NCI-H128 (cell line): Measurements from ENCODE around the gene WDR64.

Experiments used
- DNase-seq: peaks from one replicate; lab custom pipeline; 2025; ENCODE audit not compliant: unreplicated experiment; lab: John Stamatoyannopoulos, UW

The WDR64 gene

DNA sequence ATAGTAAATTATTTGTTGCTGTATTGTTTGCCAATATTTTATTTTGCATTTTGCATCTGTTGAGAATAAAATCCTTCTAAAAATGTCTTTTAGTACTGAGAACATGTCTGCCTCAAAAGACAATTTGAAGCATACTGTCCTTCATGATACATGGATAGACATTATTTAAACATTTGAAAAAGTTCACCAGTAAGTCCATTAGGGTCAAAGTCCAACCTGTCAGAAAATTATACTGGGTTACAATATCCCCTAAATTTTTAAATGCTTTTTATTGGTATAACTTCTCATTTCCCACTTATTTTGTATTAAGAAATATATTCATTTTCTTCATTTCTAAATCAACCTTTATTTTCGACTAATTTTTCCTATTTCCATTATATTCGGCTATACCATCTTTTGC, 21.2 kb upstream of the WDR64 start:
- no peak for DNase-seq

DNA sequence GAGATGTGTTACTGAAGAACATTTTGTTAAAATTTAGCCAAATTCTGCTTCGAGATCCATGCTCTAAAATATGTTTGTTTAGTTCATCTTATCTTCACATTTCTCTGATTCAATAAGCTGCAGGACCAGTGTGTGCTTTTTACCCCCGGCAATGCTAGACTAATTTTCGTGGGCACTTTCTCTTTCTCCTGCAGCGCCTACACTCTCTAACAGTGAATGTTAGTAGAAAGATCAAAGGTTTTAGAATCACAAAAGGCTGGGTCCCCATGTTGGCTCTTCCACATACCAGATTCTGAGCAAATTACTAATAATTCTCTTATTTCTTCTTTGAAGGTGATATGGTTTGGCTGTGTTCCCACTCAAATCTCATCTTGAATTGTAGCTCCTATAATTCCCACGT, 20.4 kb upstream of the WDR64 start:
- no peak for DNase-seq

DNA sequence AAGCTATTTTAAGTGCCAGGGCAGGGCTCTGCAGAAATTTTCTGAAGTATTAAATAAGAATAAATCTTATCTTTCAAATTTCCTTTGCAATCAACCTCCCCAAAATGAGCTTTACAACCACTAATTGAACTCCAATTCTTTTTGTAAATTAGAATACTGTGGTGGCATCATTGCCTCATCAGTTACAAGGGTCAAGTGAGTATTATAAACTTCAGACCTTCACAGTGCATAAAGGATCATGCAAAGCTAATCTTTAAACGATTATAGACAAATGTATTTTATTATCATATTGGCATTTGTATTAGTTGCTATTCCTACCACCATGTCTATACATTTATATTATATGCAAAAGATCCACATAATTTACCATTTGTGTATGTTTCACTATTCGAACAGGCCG, 19.1 kb upstream of the WDR64 start:
- DNase-seq: no peak

DNA sequence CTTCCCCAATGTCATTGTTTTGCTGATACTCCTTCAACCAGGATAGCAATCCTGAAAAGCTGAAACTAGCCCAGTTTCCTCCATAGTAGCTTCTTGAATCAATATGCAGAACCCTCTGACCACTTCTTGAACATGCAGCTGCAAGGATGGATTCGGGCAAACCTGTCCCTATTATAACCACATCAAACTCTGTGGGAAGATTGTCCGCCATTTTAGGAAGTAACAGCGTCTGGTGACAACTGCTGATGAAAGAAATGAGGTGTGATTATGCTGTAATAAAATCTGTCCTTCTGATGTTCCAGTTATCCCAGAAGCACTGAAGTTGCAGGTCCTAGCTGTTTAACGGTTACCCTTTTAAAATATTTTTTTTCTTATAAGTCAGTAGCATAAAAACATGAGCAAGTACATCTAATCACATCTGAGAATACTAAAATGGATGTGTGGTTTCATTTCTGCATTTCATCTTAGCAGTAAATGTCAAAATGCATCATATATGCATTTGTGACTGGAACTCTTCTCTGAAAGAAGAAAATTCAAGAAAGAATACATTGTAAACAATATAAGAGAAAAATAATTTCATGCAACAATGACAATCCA, 16.4 kb upstream of the WDR64 start:
- no peak for DNase-seq

DNA sequence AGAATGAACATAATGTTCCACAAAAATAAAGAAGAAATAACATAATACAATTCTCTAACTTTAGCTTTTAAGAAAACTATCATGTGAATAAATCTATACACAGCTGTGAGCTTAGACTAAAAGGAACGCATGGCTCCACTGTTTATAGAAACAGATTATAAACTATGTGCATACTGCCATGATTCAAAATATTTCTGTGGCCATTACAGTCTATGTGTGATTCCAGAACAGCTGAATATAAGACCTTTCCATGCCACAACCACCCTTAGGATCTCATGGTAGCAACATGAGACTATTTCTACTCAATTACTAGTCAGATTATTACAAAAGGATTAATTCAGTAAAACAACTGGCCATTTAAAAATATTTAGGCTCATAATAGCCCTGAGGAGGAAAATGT, 15.8 kb upstream of the WDR64 start:
- DNase-seq: no peak

DNA sequence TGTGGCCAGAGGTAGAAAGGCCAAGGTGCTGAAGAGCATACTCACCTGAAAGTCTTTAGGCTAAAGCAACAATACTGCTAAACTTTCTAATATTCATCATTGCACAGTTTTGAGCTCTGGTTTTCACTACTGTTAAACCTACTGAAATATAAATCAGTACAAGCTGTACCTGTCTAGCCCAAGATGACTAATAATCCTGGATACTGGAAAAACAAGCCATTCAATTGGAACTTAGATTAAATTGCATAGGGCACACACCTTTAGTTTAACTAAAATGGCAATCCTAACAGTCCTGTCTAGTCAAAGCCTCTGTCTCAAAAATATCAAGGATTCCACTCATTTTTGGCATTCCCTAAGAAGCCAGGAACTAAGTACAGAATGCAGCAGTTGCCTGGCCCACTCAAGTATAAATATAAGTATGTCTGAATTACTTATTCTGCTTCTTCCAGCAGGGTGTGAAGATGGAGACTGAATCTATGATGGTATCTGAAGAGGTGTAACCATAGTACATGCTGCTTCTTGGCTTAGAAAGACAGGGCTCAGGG, 15.0 kb upstream of the WDR64 start:
- no peak for DNase-seq

DNA sequence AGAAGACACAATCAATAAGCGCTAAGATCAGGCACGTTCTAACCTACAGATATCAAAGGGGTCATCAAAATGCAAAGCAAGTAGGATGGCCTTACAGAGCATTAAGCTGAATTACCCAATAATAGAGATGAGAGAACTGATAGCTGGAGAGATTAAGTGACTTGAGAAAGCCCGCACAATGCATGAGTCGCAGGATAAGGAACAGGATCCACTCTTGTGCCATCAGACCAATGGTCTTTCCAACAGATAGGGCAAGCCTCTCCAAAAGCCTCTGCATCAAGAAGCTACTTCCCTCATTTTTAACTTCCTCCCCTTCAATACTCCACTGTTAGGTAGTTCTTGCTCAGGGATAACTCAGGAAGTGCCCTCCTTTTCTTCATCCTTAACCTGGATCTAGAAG, 14.5 kb upstream of the WDR64 start:
- no peak for DNase-seq

DNA sequence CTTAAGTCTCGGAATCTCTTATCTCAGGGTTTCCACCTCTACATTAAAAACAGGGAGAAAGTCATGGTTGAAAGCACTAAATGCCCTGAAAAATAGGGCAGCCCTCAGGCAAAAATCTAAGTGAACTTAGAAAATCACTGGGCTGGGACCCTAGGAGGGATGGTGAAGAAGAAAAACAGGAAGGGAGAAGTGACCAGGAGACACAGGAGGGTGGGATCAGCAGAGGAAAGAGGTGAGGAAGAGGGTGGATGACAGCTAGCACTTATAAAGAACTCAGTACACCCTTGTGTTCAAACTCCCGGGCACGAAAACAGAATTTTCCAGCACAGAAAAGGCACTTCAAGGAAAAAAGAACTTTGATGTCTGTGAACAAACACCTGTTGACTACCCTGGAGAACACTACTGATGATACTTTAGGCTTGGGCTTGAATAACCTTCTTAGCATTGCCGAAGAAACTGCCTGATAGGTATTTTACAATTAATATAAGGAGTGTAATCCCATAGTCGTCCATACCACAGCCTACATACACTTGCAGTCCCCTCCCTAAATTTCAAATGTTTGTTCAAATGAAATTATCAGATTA, 13.9 kb upstream of the WDR64 start:
- DNase-seq: no peak

DNA sequence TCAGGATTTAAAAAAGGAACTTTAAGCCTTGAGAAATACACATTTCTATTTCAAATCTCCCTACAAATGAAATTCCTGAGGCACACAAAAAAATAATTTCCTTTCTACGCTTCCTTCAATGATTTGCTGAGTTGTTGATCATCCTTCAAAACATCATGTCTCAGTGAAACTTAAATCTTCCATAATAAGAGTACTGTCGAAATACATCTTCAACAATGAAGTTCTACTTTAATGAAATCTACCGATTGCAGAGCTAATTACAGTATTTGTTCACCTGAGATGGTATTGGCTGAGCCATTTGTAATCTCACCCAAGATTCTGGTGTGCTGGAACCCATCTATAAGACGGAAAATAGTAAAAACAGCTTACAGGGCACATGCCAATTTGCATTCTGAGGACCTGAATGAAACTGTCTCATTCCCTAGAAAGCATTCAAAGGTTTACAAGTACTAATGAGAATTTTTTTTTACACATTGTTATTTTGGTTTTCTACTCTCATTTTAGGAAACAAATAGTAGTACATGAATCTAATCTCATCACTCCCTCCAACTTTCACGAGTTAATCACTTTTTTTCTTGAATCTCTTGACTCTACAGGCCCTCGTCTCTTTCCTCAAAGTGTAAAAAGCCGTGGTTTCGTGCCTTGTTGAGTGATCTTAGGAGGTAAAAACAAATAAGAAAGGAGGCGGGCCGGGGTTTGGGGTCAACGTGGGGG, 13.0 kb upstream of the WDR64 start:
- no peak for DNase-seq

DNA sequence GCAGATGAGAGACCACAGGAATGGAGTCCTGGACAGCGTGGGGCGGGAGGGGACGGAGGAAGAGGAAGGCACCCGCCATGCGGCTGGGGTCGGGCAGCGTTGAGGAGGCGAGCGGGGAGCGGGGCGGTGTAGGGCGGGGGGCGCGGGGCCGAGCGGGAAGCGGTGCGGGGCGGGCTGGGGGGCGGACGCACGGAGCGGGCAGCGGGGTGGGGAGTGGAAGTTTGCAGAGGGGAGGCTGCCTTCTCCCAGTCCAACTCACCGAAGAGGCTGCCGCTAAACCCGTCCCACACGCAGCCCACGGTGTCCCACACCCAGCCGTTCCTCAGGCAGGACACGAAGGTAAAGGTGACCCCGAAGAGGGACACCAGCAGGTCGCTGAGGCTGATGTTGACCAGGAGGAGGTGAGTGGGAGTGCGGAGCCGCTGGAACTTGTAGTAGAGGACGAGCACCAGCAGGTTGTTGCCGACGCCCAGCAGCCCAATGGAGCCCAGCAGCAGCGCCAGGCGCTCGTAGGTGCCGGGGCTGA, 12.4 kb upstream of the WDR64 start:
- DNase-seq: no peak

DNA sequence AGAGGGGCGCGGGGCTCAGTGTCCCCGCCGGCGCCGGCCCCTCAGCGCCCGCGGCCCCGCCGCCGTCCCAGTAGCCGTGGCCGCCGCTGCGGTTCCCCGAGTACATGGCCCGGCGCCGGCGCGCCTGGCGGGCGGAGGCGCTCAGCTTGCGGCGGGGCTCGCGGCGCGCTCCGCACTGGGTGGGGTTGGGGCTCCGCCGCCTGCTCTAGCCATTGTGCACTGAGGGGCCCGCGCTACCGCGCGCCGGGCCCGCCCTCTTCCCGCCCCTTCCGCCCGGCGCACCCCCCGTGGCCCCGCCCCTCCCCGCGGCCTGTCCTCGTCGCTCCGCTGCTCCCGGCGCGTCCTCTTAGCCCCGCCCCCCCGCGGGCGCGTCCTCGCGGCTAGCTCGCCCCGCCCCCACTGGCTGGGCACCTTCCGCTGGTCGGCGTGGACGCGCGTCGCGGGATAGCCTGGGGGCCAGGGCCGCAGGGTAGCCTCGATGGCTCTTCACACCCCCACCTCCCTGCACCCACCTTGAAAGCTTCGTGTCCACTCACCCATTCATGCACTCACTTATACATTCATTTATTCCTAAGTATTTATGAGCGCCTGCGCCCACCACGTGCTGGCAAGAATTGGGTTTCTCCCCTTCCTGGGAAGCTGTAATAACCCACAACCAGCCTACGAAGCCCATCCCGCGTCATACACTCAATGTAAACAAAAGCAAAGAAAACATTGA, 11.8 kb upstream of the WDR64 start, which contains the start of the genes CHML and OPN3:
CHML (minus strand) TSS at position 221 of the 718 bp plus-strand sequence. CDS start 4,603 bp downstream, outside the sequence.
OPN3 (minus strand) TSS at position 221 of the 718 bp plus-strand sequence; CDS start at position 106, 115 bp downstream.
- peak; percentile 89 for DNase-seq

DNA sequence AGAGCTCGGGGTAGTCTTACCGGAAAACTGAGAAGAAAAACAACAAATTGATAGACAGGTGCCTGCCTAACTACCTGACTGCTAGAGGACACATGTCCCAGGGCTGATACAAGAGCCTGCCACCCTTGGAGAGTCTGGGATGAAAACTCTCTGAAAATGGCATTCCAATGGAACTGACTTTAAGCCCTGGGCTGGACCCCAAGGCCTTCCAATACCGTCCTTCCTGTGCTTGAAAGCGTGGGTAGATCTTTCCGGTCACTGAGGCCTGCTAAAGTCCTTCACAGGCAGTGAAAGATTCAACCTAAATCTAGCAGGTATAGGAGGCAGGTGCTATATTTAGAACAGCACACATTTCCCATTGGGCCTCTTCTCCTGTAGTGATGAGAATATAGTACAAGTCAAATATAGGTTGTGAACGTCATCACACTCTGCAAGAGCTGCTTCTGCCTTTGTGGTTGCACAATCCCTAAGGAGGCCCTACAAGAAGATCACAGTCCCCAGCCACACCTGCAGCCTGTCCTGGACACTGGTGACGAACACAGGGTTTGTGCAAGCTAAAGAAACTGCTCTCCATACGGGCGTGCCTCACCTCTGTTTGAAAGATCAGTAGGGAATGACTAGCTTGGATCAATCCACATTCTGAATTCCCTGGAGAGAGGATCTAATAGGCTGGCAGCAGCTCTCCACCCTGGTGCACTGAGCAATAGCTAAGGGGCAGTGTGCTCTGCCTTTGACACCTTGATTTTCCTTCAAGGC, 11.0 kb upstream of the WDR64 start:
- DNase-seq: no peak

DNA sequence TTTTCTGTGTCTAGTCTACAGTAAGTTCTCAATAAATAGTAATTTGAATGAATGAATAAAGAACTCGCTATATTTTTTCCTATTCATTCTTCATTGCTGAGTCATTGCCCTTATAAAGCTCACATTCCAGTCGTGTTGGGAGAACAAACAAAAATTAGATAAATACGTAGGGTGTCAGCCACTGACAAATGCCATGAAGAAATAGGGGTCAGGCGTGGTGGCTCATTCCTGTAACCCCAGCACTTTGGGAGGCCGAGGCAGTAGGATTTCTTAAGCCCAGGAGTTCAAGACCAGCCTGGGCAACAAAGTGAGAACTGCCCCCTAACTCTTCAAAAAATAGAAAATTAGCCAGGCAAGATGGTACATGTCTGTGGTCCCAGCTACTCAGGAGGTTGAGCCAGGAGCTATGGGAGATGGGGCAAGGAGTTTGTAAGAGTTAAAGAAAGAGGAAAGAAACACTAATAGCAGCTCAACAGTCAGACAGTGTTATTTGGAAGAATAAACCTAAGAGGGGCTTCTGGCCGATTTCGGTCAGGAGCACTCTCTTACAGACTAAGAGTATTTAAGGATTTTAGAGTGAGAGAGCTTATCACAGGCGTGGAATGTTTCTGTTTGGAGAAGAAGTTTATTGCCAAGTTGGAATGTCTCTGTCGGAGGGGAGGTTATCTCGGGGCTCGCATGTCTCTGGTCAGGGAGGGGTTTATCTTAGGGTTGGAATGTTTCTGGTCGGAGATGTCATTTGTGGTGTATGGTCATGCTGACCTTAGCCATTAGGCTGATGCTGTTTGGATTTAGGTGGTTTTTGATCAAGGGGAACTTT, 10.1 kb upstream of the WDR64 start:
- DNase-seq: no peak

DNA sequence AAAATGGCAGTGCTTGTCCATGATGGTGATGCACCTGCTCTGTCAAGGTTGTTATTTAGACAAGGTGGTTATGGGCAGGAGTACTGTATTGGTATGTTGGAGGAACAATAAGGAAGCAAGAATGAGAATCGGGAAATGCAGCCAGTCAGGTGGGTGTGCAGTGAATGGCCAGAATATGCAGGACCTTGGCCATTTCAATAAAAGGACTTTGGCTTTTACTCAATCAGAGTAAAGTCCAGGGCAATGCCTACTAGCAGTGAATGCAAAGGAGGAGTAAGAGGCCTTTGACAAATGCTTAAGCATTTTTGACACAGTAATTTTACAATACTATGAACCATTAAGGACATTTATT, 9.5 kb upstream of the WDR64 start:
- no peak for DNase-seq

DNA sequence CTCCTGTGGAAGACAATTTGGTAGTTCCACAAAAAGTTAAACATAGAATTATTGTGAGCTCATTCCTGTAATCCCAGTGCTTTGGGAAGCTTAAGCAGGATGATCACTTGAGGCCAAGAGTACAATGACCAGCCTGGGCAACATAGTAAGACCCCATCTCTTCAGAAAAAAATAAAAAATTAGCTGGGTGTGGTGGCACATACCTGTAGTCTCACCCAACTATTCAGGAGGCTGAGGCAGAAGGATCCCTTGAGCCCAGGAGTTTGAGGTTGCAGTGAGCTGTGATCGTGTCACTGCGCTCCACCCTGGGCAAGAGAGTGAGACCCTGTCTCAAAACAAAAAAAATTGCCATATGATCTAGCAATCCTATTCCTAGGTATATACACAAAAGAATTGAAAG, 7.8 kb upstream of the WDR64 start:
- DNase-seq: no peak

DNA sequence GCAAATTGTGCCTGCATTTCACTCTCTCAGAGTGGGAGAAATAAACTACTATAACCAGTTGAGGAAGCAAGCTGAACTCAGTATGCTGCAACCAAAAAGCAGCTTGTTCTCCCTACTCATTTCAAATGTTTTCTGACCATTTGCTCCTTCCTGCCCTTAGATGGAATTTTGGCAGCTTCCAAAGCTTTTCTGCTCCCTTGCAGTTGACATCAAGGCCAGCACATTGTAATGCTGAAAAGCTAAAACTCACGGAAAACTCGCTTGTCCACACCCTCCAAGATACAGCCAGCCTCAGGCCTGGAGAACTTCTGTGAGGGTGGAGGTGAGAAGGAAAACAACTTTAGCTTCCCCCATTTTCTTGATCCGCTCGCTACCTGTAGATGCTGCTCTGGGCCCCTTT, 6.9 kb upstream of the WDR64 start:
- DNase-seq: no peak

DNA sequence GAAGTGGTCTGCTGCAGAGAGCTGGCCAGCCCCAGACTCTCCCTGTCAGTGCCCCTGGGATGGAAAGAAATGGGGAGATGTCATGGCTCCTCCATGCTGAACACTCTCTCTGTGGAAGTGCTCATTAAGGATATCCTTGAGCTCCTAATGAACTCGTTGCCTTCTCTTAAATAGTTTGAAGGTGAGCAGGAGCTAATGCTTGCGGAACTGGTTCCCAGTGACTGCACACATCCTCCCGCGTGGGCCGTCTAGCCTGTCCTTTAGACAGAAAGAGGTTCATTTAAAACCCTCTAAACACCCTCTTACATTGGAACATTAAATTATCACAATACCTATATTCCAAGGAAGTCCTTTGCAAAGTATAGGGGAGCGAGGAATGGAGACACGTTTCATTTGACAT, 5.9 kb upstream of the WDR64 start:
- no peak for DNase-seq

DNA sequence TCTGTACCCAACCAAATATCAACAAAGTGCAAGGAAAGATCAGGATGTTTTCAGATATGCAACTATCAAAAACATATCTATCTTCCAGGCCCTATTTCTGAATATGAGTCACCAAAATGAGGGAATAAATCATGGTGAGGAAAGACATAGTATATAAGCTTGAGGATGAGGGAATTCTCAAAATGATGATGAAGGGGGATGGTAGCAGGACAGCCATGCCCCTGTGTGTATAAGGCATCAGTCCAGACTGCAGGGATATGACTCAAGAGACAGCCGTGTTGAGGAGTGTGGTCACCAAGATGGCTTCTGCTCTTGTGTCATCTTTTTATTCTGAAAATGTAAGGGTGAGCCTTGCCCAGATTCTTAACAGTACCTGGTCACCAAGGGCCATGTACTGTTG, 4.4 kb upstream of the WDR64 start:
- no peak for DNase-seq

DNA sequence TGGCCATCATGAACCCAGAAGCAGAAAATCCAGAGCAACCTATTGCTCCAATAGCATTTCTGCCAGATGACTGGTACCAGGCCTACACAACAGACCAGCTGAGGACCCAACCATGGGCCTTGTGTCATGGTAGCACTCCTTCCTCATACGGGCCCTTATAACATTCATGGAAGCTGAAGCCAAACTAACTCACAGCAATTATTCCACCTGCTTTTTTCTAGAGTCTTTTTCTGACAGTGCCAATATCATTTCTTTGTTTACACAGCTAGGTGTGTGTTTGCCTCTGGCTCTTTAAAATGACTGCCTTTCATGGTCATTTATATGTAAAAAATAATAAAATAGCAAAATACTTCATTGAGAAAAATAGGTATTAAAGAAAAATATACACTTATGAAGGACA, 3.9 kb upstream of the WDR64 start:
- DNase-seq: no peak

DNA sequence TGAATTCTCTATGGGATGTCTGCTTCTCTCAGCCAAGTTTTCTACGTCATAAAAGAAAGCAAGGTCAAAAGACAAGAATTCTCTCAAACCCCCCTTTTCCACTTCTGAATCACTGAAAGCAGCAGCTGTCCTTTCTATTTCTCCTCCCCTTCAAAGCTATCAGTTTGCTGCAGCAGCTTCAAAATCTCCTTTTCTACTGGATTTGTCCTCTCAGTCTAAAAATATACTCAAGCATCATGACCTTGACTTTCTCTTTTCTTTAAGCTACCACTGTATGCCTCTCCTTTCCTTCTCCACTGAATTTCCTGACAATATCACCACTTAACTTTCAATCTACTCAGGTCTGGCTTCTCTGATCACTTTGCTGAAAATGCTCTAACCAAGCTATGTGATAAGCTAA, 1.9 kb downstream of the WDR64 start:
- no peak for DNase-seq
